H1 (cell line): Measurements from ENCODE around the gene FRMPD4. TPM values are rescaled to one million over a fixed set of nuclear protein-coding genes. Genes with fewer than 3 reads are reported as not detected.

Source experiments
- CTCF ChIA-PET: fragments of 300-600 bp; sonication (Branson Sonifier 250); formaldehyde crosslinking; loops from one replicate; lab custom pipeline; 2021; ENCODE audit not compliant: partially characterized antibody; lab: Charles Lee
- POLR2A ChIA-PET: fragments of 300-600 bp; sonication (Branson Sonifier 250); formaldehyde crosslinking; loops from one replicate; lab custom pipeline; 2021; ENCODE audit warnings: inconsistent platforms; ENCODE audit not compliant: partially characterized antibody; lab: Charles Lee
- DNase-seq, 2 experiments: peaks; one replicate each; pipeline versions ENCODE4 v3.0.0 to v3.0.0-alpha.2; 2010 to 2022; ENCODE audit warnings: low spot score in 2 of 2, low read depth in 1 of 2, mixed read lengths in 1 of 2
- FAIRE-seq: peaks from 2 replicates; lab custom pipeline; 2011; peaks lifted over from hg19 to GRCh38; lab: Jason Lieb, UNC
- H2AFZ ChIP-seq: 2 replicates; pipeline ENCODE4 v1.8.1; 2012; ENCODE audit warnings: low read length, inconsistent platforms
- H2AK5ac ChIP-seq: 2 replicates; pipeline ENCODE4 v1.6.1; 2013; ENCODE audit warnings: low read depth, low read length
- H2BK120ac ChIP-seq: replicated peaks from 2 replicates; pipeline ENCODE3; 2013; ENCODE audit warnings: low read depth, low read length, inconsistent platforms
- H2BK12ac ChIP-seq: 2 replicates; pipeline ENCODE4 v1.6.1; 2013; ENCODE audit warnings: low read depth, low read length
- H2BK15ac ChIP-seq: 2 replicates; pipeline ENCODE4 v1.6.1; 2013; ENCODE audit warnings: low read length
- H2BK20ac ChIP-seq: 2 replicates; pipeline ENCODE4 v1.6.1; 2013; ENCODE audit warnings: low read length
- H2BK5ac ChIP-seq: 2 replicates; pipeline ENCODE4 v1.6.1; 2013; ENCODE audit warnings: low read depth, low read length
- H3K14ac ChIP-seq: 2 replicates; pipeline ENCODE4 v1.6.1; 2013; ENCODE audit warnings: inconsistent platforms; ENCODE audit not compliant: insufficient read length
- H3K18ac ChIP-seq: 2 replicates; pipeline ENCODE4 v1.6.1; 2013; ENCODE audit warnings: low read length; ENCODE audit errors: extremely low read depth
- H3K23ac ChIP-seq: 2 replicates; pipeline ENCODE4 v1.6.1; 2013; ENCODE audit warnings: inconsistent platforms; ENCODE audit not compliant: insufficient read length
- H3K23me2 ChIP-seq: 2 replicates; pipeline ENCODE4 v1.6.1; 2013; ENCODE audit warnings: low read depth, low read length
- H3K27ac ChIP-seq: 2 replicates; pipeline ENCODE4 v1.6.1; 2011; ENCODE audit warnings: low read depth, low read length, inconsistent platforms
- H3K27me3 ChIP-seq, 4 experiments: replicated peaks in 1 of 4; 1 replicate in 1 of 4; 2 replicates in 3 of 4; pipeline versions ENCODE4 v1.6.1 to v1.8.1; 2011 to 2013; ENCODE audit warnings: low read length in 3 of 4, mild to moderate bottlenecking in 3 of 4, inconsistent platforms in 2 of 4, mixed read lengths in 2 of 4, moderate library complexity in 1 of 4; ENCODE audit not compliant: control insufficient read depth in 3 of 4, insufficient read depth in 3 of 4; ENCODE audit errors: extremely low read depth in 1 of 4
- H3K36me3 ChIP-seq, 4 experiments: 2 replicates each; pipeline versions ENCODE4 v1.6.1 to v1.8.1; 2011 to 2013; ENCODE audit warnings: mild to moderate bottlenecking in 4 of 4, low read length in 3 of 4, moderate library complexity in 2 of 4, control low read depth in 1 of 4, inconsistent platforms in 1 of 4; ENCODE audit not compliant: insufficient read depth in 4 of 4, control insufficient read depth in 2 of 4
- H3K4ac ChIP-seq: replicated peaks from 2 replicates; pipeline ENCODE3; 2013; ENCODE audit warnings: low read length, low read depth, mixed read lengths, inconsistent platforms; ENCODE audit not compliant: insufficient read length
- H3K4me1 ChIP-seq, 4 experiments: replicated peaks in 1 of 4; 1 replicate in 1 of 4; 2 replicates in 3 of 4; pipeline versions ENCODE4 v1.6.1 to v1.8.1; 2011 to 2013; ENCODE audit warnings: low read length in 3 of 4, inconsistent platforms in 2 of 4, mixed read lengths in 1 of 4; ENCODE audit not compliant: insufficient read depth in 4 of 4, control insufficient read depth in 3 of 4
- H3K4me2 ChIP-seq, 2 experiments: 2 replicates each; pipeline versions ENCODE4 v1.6.1 to v1.8.1; 2011 to 2013; ENCODE audit warnings: low read depth in 2 of 2, low read length in 2 of 2, control low read depth in 1 of 2, inconsistent platforms in 1 of 2, mild to moderate bottlenecking in 1 of 2; ENCODE audit not compliant: insufficient read depth in 1 of 2
- H3K4me3 ChIP-seq, 4 experiments: fragments of 200-600, 300-600 bp in 1 of 4; sonication (generic), shearing (Covaris generic), sonication (Bioruptor Twin) in 1 of 4; 2 replicates each; pipeline versions ENCODE4 v1.5.1 to v1.8.1; 2011 to 2016; ENCODE audit warnings: low read length in 4 of 4, low read depth in 3 of 4, control low read depth in 2 of 4, inconsistent platforms in 2 of 4, mild to moderate bottlenecking in 2 of 4, mixed read lengths in 1 of 4, moderate library complexity in 1 of 4; ENCODE audit not compliant: insufficient read depth in 2 of 4; ENCODE audit errors: extremely low read depth in 1 of 4
- H3K56ac ChIP-seq: replicated peaks from 2 replicates; pipeline ENCODE3; 2013; ENCODE audit warnings: low read depth, mild to moderate bottlenecking, mixed read lengths, low read length, inconsistent platforms; ENCODE audit not compliant: insufficient read length
- H3K79me1 ChIP-seq: 2 replicates; pipeline ENCODE4 v1.6.1; 2013; ENCODE audit warnings: low read depth, low read length, control low read depth
- H3K79me2 ChIP-seq, 2 experiments: 2 replicates each; pipeline versions ENCODE4 v1.6.1 to v1.8.1; 2012 to 2013; ENCODE audit warnings: low read length in 2 of 2, mild to moderate bottlenecking in 2 of 2, inconsistent platforms in 1 of 2; ENCODE audit not compliant: insufficient read depth in 2 of 2, control insufficient read depth in 1 of 2
- H3K9ac ChIP-seq, 4 experiments: replicated peaks in 1 of 4; 1 replicate in 1 of 4; 2 replicates in 3 of 4; pipeline versions ENCODE4 v1.6.1 to v1.8.1; 2011 to 2013; ENCODE audit warnings: low read depth in 3 of 4, low read length in 3 of 4, control low read depth in 2 of 4, mild to moderate bottlenecking in 2 of 4, moderate library complexity in 2 of 4, inconsistent platforms in 1 of 4; ENCODE audit errors: extremely low read depth in 1 of 4
- H3K9me3 ChIP-seq, 2 experiments: 2 replicates each; pipeline versions ENCODE4 v1.6.1 to v1.8.1; 2012 to 2013; ENCODE audit warnings: mild to moderate bottlenecking in 2 of 2, moderate library complexity in 2 of 2, control low read depth in 1 of 2, inconsistent platforms in 1 of 2, low read depth in 1 of 2, low read length in 1 of 2, mixed read lengths in 1 of 2; ENCODE audit not compliant: insufficient read depth in 2 of 2
- H4K20me1 ChIP-seq, 2 experiments: replicated peaks in 1 of 2; 2 replicates each; pipeline versions ENCODE3 to v1.8.1; 2011 to 2013; ENCODE audit warnings: inconsistent platforms in 2 of 2, low read length in 2 of 2, mild to moderate bottlenecking in 1 of 2; ENCODE audit not compliant: insufficient read depth in 2 of 2, control insufficient read depth in 1 of 2
- H4K5ac ChIP-seq: 2 replicates; pipeline ENCODE4 v1.6.1; 2013; ENCODE audit warnings: low read length, low read depth, mixed read lengths, inconsistent platforms; ENCODE audit not compliant: insufficient read length
- H4K8ac ChIP-seq: 2 replicates; pipeline ENCODE4 v1.8.0; 2013; ENCODE audit warnings: mild to moderate bottlenecking, moderate library complexity, low read length, inconsistent platforms; ENCODE audit not compliant: insufficient read depth; ENCODE audit errors: extremely low read depth
- H4K91ac ChIP-seq: replicated peaks from 2 replicates; pipeline ENCODE3; 2013; ENCODE audit warnings: low read length, mixed read lengths, inconsistent platforms; ENCODE audit not compliant: insufficient read length
- BCL11A ChIP-seq, 2 experiments: IDR thresholded peaks; one replicate each; pipeline ENCODE4 v1.6.1; 2011; ENCODE audit warnings: low read depth in 2 of 2, low read length in 2 of 2, mild to moderate bottlenecking in 2 of 2
- CBX8 ChIP-seq: fragments of 300-800, 300-1000 bp; sonication (generic); IDR thresholded peaks from 2 replicates; pipeline ENCODE4 v1.7.1; 2016; ENCODE audit warnings: low read depth, low read length, borderline replicate concordance
- CHD1 ChIP-seq: IDR thresholded peaks from 2 replicates; pipeline ENCODE4 v1.6.1; 2012; ENCODE audit warnings: low read depth, low read length, improper control_type of control experiment
- CTBP2 ChIP-seq: IDR thresholded peaks from 2 replicates; pipeline ENCODE4 v1.7.0; 2011; ENCODE audit warnings: borderline replicate concordance, mild to moderate bottlenecking, moderate library complexity, mixed read lengths, low read length; ENCODE audit not compliant: insufficient read depth, insufficient read length
- EZH2 ChIP-seq: fragments of 200-600 bp; sonication (generic); IDR thresholded peaks from 2 replicates; pipeline ENCODE4 v1.7.1; 2012; ENCODE audit warnings: low read depth, mild to moderate bottlenecking, moderate library complexity, low read length, inconsistent platforms; ENCODE audit not compliant: severe bottlenecking
- GABPA ChIP-seq: IDR thresholded peaks from 2 replicates; pipeline ENCODE4 v1.6.1; 2011; ENCODE audit warnings: mild to moderate bottlenecking, low read length, moderate library complexity, borderline replicate concordance; ENCODE audit not compliant: insufficient read depth
- JUND ChIP-seq: IDR thresholded peaks from 2 replicates; pipeline ENCODE4 v1.6.1; 2011; ENCODE audit warnings: mild to moderate bottlenecking, improper control_type of control experiment, low read length
- KDM5A ChIP-seq: fragments of 200-600 bp; IDR thresholded peaks from 2 replicates; pipeline ENCODE4 v1.7.1; 2012; ENCODE audit warnings: mild to moderate bottlenecking, low read length, inconsistent platforms, mixed read lengths
- NRF1 ChIP-seq: IDR thresholded peaks from 2 replicates; pipeline ENCODE4 v1.6.1; 2011; ENCODE audit warnings: mild to moderate bottlenecking, low read depth, low read length, improper control_type of control experiment
- RNF2 ChIP-seq: fragments of 200-900, 300-1000 bp; sonication (generic); IDR thresholded peaks from 2 replicates; pipeline ENCODE4 v1.7.1; 2016; ENCODE audit warnings: borderline replicate concordance, low read depth, mild to moderate bottlenecking, antibody characterized with exemption, low read length; ENCODE audit not compliant: poor library complexity, severe bottlenecking; ENCODE audit errors: missing control alignments
- SIRT6 ChIP-seq: IDR thresholded peaks from one replicate; pipeline ENCODE4 v1.7.1; 2012; ENCODE audit warnings: low read length, inconsistent platforms
- SP1 ChIP-seq: IDR thresholded peaks from 2 replicates; pipeline ENCODE4 v1.6.1; 2011; ENCODE audit warnings: low read depth, low read length
- YY1 ChIP-seq: IDR thresholded peaks from 2 replicates; pipeline ENCODE4 v1.6.1; 2011; ENCODE audit warnings: low read depth, mild to moderate bottlenecking, low read length
- whole genome bisulfite sequencing, 2 experiments: shearing (Covaris generic) in 1 of 2; methylation state at CpG; one replicate each; pipeline versions ENCODE4 v1.1.6 to v1.1.7; 2013 to 2015; ENCODE audit warnings: low lambda C conversion rate in 2 of 2, mixed read lengths in 2 of 2, inconsistent platforms in 1 of 2, low coverage in 1 of 2, missing lambda C conversion rate in 1 of 2; ENCODE audit not compliant: insufficient replicate concordance in 2 of 2, insufficient coverage in 1 of 2, insufficient read length in 1 of 2; ENCODE audit errors: extremely low coverage in 1 of 2, missing lambda C conversion rate in 1 of 2; 5-methylcytosine and 5-hydroxymethylcytosine counted together
- polyA plus RNA-seq, 7 experiments: library from polyadenylated mRNA; depleted of rRNA in 3 of 7; stranded (reverse) in 5 of 7; unstranded in 2 of 7; fragments of >200 nt in 5 of 7; fragments of 200-250 nt in 2 of 7; gene quantifications; 1 replicate in 5 of 7; 2 replicates in 1 of 7; 4 replicates in 1 of 7; pipeline versions ENCODE4 v1.2.1 to v1.2.3, GENCODE V29; 2011 to 2013; ENCODE audit warnings: missing spikeins in 2 of 7, mixed read lengths in 2 of 7
- total RNA-seq: library from RNA; stranded (reverse); fragmentation: NEBNext Ultra II Directional; extraction: Animal tissue kit (Norgen Biotek cat#: 25700); gene quantifications from 2 replicates; pipeline ENCODE4 v1.2.1, GENCODE V29; 2021
- TF ChIP-seq, protein P1 (sequence below): IDR thresholded peaks from 2 replicates; pipeline ENCODE4 v1.6.1; 2012; ENCODE audit warnings: inconsistent platforms

FRMPD4 gene
- total and polyA plus RNA-seq, 2 of the 8 experiments (the other 6 are each of a cell fraction or from before 2014, with no cell fraction given) = 0.02 to 0.37 TPM

DNA sequence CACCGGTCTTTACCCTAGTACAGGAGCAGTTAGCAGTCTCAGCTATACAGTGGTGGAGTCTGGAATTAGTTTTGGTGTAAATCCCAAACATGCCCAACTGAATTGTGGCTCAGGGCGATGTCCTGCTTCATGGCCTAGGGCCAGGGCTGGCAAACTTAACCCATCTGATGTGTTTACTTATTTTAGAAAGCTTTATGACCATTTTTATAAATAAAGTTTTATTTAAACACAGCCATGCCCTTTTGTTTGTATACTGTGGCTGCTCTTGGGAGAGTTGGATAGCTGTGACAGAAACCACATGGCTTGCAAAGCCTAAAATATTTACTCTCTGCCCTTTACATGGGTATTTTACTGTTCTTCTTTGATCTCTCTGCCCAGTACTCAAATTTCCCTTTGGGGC lies 7.1 kb downstream of the FRMPD4 start:
- Histone ChIP-seq H2BK120ac (no peak overlapping the region), H3K14ac (no peak overlapping the region), H3K36me3 (no peaks in the 10 kb centered on the region), H2BK12ac (no peak overlapping the region), H4K20me1 (no peaks in the 10 kb centered on the region), H3K9me3 (no peaks in the 10 kb centered on the region), H4K91ac (no peak overlapping the region), H3K4me1 (no peaks in the 10 kb centered on the region), H3K4me2 (no peak overlapping the region), H2BK15ac (no peak overlapping the region), H3K79me1 (no peaks in the 10 kb centered on the region), H3K27me3 (no peaks in the 10 kb centered on the region), H3K9ac (no peak overlapping the region), H3K27ac (no peak overlapping the region), H3K18ac (no peak overlapping the region), H3K4ac (no peak overlapping the region), H4K5ac (no peak overlapping the region), H3K79me2 (no peaks in the 10 kb centered on the region), H3K56ac (no peak overlapping the region), H2BK20ac (no peak overlapping the region), H2AFZ (no peak overlapping the region), H2AK5ac (no peak overlapping the region), H2BK5ac (no peak overlapping the region), H3K4me3 (no peak overlapping the region), H3K23me2 (no peaks in the 10 kb centered on the region), H3K23ac (no peak overlapping the region), H4K8ac (no peak overlapping the region)
- DNase-seq (no peak), FAIRE-seq (no peak)
- ChIA-PET CTCF (no interaction called here), POLR2A (no interaction called here)
- no peak for TF ChIP-seq RNF2
- TF ChIP-seq CBX8 = no peak
- TF ChIP-seq SIRT6 = no peak
- no peak for TF ChIP-seq JUND
- no peak for TF ChIP-seq KDM5A
- no peak for TF ChIP-seq GABPA
- TF ChIP-seq, protein P1, sequence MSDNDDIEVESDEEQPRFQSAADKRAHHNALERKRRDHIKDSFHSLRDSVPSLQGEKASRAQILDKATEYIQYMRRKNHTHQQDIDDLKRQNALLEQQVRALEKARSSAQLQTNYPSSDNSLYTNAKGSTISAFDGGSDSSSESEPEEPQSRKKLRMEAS = no peak
- TF ChIP-seq CHD1 = no peak
- no peak for TF ChIP-seq NRF1
- TF ChIP-seq BCL11A (IDR thresholded peaks at IDR 0.05; ENCODE audit: low read depth in 2 of 2, low read length in 2 of 2) = no peak
- no peak for TF ChIP-seq SP1
- no peak for TF ChIP-seq CTBP2
- TF ChIP-seq YY1 = no peak
- TF ChIP-seq EZH2 = no peak
- WGBS, 2 experiments = 86% methylated on average over 2 of the region's 2 CpGs; no CpG with 5 or more reads in 1 of the 2 experiments
